GM19395 (cell line): ENCODE data around the gene MMP11.
A peak's percentile ranks its signal among the peaks of the same experiment; 100 is the strongest.

Experiments used
- ATAC-seq: cut with Tn5 transposase; IDR thresholded peaks from one replicate; pipeline ENCODE4 v1.9.1; 2021; ENCODE audit warnings: mild to moderate bottlenecking, moderate library complexity; ENCODE audit not compliant: unreplicated experiment

Gene MMP11

GRCh38 chr22:23779731-23780130 is 7.1 kb downstream of the MMP11 start:
- no peak for ATAC-seq

GRCh38 chr22:23780146-23780748 is 7.6 kb downstream of the MMP11 start:
- ATAC-seq, result no peak

GRCh38 chr22:23781065-23781464 is 8.4 kb downstream of the MMP11 start:
- no peak for ATAC-seq

GRCh38 chr22:23781511-23782183 is 9.0 kb downstream of the MMP11 start:
- no peak for ATAC-seq

- no peak for ATAC-seq
These were observed 9.6 kb downstream of the MMP11 start for GRCh38 chr22:23782252-23782651.

GRCh38 chr22:23782703-23783102 is 10.1 kb downstream of the MMP11 start:
- ATAC-seq, result no peak

- no peak for ATAC-seq
These were observed 10.9 kb downstream of the MMP11 start for GRCh38 chr22:23783265-23784150.

GRCh38 chr22:23784215-23784732 is 11.6 kb downstream of the MMP11 start:
- no peak for ATAC-seq

GRCh38 chr22:23786261-23786710 is 13.6 kb downstream of the MMP11 start:
- no peak for ATAC-seq

- ATAC-seq, result peak; percentile 67
These were observed 14.3 kb downstream of the MMP11 start, which contains the start of gene SMARCB1 for GRCh38 chr22:23786752-23787599. Gene SMARCB1, plus strand, starts transcription at chr22:23786966. Its CDS starts 204 bp downstream, at chr22:23787170.

GRCh38 chr22:23787600-23787896 is 14.9 kb downstream of the MMP11 start:
- peak; percentile 22 for ATAC-seq

GRCh38 chr22:23787910-23788309 is 15.3 kb downstream of the MMP11 start:
- ATAC-seq, result no peak

- no peak for ATAC-seq
These were observed 16.5 kb downstream of the MMP11 start for GRCh38 chr22:23789121-23789520.

- no peak for ATAC-seq
These were observed 17.0 kb downstream of the MMP11 start for GRCh38 chr22:23789638-23790037.

GRCh38 chr22:23790819-23791737 is 18.4 kb downstream of the MMP11 start:
- ATAC-seq, result no peak

- ATAC-seq, result no peak
These were observed 19.3 kb downstream of the MMP11 start for GRCh38 chr22:23791738-23792645.

- ATAC-seq, result no peak
These were observed 20.7 kb downstream of the MMP11 start for GRCh38 chr22:23793326-23793725.

- ATAC-seq, result no peak
These were observed 23.8 kb downstream of the MMP11 start for GRCh38 chr22:23796461-23796860.
